ENCODE data around the gene SOX6.

SOX6 gene

DNA sequence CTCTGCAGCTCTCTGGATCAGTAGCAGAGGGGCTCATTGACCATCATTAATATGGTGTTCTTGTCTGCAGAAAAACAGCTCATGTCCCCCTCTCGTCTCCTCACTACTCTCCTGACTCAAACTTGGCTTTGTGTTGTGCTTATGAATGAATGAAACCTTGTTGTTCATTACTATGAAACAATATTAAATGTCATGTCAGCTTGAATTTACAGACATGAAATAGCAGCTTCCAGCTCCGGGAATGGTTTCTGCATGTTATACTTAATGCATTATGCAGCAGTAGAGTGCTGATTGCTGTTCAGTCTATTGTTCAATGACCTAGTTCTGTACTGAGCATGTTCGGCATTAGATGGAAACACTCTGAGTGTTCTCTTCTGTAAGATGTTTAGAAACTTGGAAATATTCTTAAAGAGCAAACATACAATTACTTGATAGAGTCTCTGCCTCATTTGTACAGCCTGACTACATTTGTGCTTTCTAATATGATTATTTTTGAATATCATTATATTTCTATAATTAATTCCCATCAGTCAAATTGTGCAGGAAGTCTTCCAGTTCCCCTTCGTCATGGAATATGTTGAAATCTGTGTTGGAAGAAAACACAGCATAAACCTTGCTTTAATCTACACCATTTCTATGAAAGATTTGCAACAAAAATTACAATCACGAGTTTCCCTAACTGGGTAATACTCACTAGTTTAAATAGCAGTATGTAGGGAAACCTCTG, 340.4 kb downstream of the SOX6 start:
- H3K27me3 ChIP-seq (replicated peaks; ENCODE audit: control insufficient read depth, insufficient read depth, low read length): 0 out of 2 replicates have a peak, but pooled peaks cover 2% of the 10 kb centered on the region
- no peaks in the 10 kb centered on the region for H3K36me3 ChIP-seq (ENCODE audit: control insufficient read depth, insufficient read depth, low read length)
- H3K4me3 ChIP-seq (replicated peaks; ENCODE audit: low read depth, low read length): no peak overlapping the region
- TF ChIP-seq, protein P1, sequence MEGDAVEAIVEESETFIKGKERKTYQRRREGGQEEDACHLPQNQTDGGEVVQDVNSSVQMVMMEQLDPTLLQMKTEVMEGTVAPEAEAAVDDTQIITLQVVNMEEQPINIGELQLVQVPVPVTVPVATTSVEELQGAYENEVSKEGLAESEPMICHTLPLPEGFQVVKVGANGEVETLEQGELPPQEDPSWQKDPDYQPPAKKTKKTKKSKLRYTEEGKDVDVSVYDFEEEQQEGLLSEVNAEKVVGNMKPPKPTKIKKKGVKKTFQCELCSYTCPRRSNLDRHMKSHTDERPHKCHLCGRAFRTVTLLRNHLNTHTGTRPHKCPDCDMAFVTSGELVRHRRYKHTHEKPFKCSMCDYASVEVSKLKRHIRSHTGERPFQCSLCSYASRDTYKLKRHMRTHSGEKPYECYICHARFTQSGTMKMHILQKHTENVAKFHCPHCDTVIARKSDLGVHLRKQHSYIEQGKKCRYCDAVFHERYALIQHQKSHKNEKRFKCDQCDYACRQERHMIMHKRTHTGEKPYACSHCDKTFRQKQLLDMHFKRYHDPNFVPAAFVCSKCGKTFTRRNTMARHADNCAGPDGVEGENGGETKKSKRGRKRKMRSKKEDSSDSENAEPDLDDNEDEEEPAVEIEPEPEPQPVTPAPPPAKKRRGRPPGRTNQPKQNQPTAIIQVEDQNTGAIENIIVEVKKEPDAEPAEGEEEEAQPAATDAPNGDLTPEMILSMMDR (IDR thresholded peaks at IDR 0.05; ENCODE audit: insufficient read depth, low read length, poor library complexity, severe bottlenecking): no peak
- no peak for DNase-seq (ENCODE audit: extremely low read depth, insufficient read length)

DNA sequence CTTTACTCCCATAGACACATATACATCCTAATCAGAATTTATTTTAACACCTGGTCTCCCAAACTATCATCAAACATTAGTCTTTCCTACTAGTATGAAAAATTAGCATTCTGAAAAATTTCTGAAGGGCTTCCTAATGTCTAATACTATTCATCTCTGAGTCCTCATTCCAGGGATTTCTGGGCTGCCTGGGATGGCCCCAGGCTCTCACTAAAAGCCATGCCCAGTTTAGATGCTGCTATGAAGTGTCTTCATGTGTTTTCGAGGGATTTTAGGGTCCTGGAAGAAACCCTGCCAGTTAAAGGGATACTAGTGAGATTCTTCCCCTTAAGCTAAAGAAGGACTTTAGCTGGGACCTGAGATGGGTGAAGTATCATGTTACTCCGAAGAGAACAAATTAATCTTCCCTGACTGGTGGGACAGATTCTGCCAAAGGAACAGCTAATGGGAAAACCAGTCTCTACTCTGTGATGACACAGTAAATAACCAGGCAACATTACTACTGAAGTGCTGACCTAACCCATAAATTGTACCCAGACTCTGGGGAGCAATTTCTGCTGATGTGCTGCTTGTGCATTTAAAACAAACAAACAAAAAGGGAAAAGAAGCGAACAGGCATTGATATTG, 342.6 kb downstream of the SOX6 start:
- Histone ChIP-seq H3K4me3 (replicated peaks; ENCODE audit: low read depth, low read length) (no peak overlapping the region), H3K36me3 (ENCODE audit: control insufficient read depth, insufficient read depth, low read length) (no peaks in the 10 kb centered on the region), H3K27me3 (replicated peaks; ENCODE audit: control insufficient read depth, insufficient read depth, low read length) (no peaks in the 10 kb centered on the region)
- no peak for DNase-seq (ENCODE audit: extremely low read depth, insufficient read length)
- TF ChIP-seq, protein P1 (IDR thresholded peaks at IDR 0.05; ENCODE audit: insufficient read depth, low read length, poor library complexity, severe bottlenecking): no peak

DNA sequence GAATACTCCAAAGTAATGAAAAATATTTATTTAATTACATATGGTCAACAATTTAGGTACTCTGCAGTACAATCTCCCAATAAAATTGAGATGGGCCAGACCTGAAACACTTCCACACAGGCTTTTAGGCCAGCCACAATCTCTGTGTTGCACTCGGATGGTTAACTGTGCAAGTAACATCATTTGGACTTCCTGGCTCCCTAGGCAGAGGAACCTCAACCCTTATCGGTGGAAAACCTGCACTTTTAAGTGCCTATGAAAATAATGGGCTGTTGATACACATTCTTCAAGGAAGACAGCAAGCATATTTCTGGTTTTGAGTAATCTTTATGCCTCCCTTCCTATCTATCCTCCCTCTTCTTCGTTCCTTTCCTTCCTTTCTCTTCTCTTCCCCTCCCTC, 343.1 kb downstream of the SOX6 start:
- Histone ChIP-seq H3K27me3 (replicated peaks; ENCODE audit: control insufficient read depth, insufficient read depth, low read length) (no peaks in the 10 kb centered on the region), H3K4me3 (replicated peaks; ENCODE audit: low read depth, low read length) (no peak overlapping the region), H3K36me3 (ENCODE audit: control insufficient read depth, insufficient read depth, low read length) (no peaks in the 10 kb centered on the region)
- TF ChIP-seq, protein P1 (IDR thresholded peaks at IDR 0.05; ENCODE audit: insufficient read depth, low read length, poor library complexity, severe bottlenecking): no peak
- DNase-seq (ENCODE audit: extremely low read depth, insufficient read length): no peak

DNA sequence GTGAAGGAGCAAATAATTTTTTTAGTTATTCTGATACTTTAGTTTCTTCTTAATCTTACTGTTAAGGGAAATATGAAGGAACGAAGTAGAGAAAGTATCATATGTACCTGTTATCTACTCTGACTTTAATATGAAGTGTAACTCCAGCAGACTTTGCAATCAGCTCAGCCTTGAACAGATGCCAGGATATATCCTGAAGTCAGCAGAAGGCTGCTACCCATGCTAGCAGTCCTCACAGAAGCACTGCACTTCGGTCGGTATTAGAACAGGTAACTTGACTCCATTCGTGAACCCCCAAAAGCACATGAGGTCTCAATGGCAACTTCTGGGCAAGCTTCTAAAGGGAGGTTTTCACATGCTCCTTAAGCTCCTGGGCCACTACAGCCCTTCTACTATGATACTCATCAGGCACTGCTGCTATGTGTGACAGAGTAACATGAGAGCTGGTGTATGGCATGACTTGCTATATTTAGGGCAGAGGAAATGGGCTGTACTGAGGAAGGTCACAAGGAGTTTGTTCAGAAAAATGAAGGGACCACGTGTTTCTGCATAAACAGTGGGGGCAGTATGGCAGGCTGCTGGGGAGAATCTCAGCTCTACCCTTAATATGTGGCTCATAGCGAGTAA, 344.1 kb downstream of the SOX6 start:
- TF ChIP-seq, protein P1 (IDR thresholded peaks at IDR 0.05; ENCODE audit: insufficient read depth, low read length, poor library complexity, severe bottlenecking): no peak
- no peaks in the 10 kb centered on the region for H3K36me3 ChIP-seq (ENCODE audit: control insufficient read depth, insufficient read depth, low read length)
- H3K27me3 ChIP-seq (replicated peaks; ENCODE audit: control insufficient read depth, insufficient read depth, low read length): no peaks in the 10 kb centered on the region
- DNase-seq (ENCODE audit: extremely low read depth, insufficient read length): no peak
- no peak overlapping the region for H3K4me3 ChIP-seq (replicated peaks; ENCODE audit: low read depth, low read length)

DNA sequence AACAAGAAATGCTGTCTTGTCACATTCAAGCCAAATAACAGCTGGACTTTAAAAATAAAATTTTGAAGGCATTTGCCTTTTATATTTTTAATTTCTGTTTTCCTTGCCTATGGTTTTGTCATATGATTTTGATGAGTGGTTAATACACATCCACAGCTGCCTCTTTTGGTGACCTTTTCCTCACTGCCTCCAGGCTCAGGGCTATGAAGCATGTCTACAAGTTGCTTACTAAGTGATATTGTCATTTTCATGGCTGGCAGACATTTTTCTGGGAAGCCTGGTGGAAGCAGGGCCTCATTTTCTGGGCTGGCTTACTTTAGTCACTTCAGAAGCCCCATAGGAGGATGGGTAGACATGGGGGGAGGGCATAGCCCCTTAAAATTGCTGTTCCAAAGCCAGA, 344.9 kb downstream of the SOX6 start:
- TF ChIP-seq, protein P1 (IDR thresholded peaks at IDR 0.05; ENCODE audit: insufficient read depth, low read length, poor library complexity, severe bottlenecking): no peak
- H3K27me3 ChIP-seq (replicated peaks; ENCODE audit: control insufficient read depth, insufficient read depth, low read length): no peaks in the 10 kb centered on the region
- no peak for DNase-seq (ENCODE audit: extremely low read depth, insufficient read length)
- H3K4me3 ChIP-seq (replicated peaks; ENCODE audit: low read depth, low read length): no peak overlapping the region
- no peaks in the 10 kb centered on the region for H3K36me3 ChIP-seq (ENCODE audit: control insufficient read depth, insufficient read depth, low read length)

Measured in GM06990 (cell line).